Activated B cell treated with CpG ODN at 0.5 μM for 24 hours (primary cell): ENCODE data around the gene DNMT3B. TPM values are rescaled to one million over a fixed set of nuclear protein-coding genes. Genes with fewer than 3 reads are reported as not detected.
A peak's percentile ranks its signal among the peaks of the same experiment; 100 is the strongest.
"Not testable (repeated sequence)": the region's sequence is repeated elsewhere in the genome, so short reads cannot be mapped to it uniquely, and the experiment has no call there.

Source experiments
- ATAC-seq: fragments of 200-7000 bp; cut with Tn5 transposase; one replicate; pipeline ENCODE4 v1.10.0; 2021; ENCODE audit warnings: low read depth, mild to moderate bottlenecking, moderate library complexity
- CTCF ChIA-PET: fragments of 350-600 bp; sonication (Branson Sonifier 250); formaldehyde crosslinking; loops from one replicate; lab custom pipeline; 2021; ENCODE audit warnings: antibody characterized with exemption; lab: Charles Lee
- POLR2A ChIA-PET: fragments of 350-600 bp; sonication (Branson Sonifier 250); formaldehyde crosslinking; loops from one replicate; lab custom pipeline; 2021; ENCODE audit warnings: antibody characterized with exemption; lab: Charles Lee
- DNase-seq: peaks from one replicate; pipeline ENCODE4 v3.0.0; 2022
- H3K27ac Mint-ChIP-seq: one replicate; pipeline ENCODE4 v1.8.0; 2020; ENCODE audit warnings: mixed read lengths
- H3K27me3 Mint-ChIP-seq: one replicate; pipeline ENCODE4 v1.8.0; 2021; ENCODE audit warnings: mixed read lengths
- H3K36me3 Mint-ChIP-seq: one replicate; pipeline ENCODE4 v1.8.0; 2021; ENCODE audit warnings: low read depth, mixed read lengths
- H3K4me1 Mint-ChIP-seq: one replicate; pipeline ENCODE4 v1.8.0; 2021; ENCODE audit warnings: mixed read lengths
- H3K4me3 Mint-ChIP-seq: one replicate; pipeline ENCODE4 v1.8.0; 2020; ENCODE audit warnings: mild to moderate bottlenecking, mixed read lengths
- H3K9me3 Mint-ChIP-seq: one replicate; pipeline ENCODE4 v1.8.0; 2020; ENCODE audit warnings: mixed read lengths
- intact Hi-C: fragments of 100-400 bp; cut with micrococcal nuclease; formaldehyde crosslinking; loops from one replicate; pipeline ENCODE4 v1.15.1; 2024
- total RNA-seq: library from RNA; stranded (reverse); gene quantifications from 2 replicates; pipeline ENCODE4 v1.2.3, GENCODE V29; 2022
- TF ChIP-seq, protein P1 (sequence below): fragments of 200-600 bp; IDR thresholded peaks from one replicate; pipeline ENCODE4 v1.8.0; 2022; ENCODE audit warnings: antibody characterized with exemption, mild to moderate bottlenecking

DNMT3B gene
- total RNA-seq, 1 donor from 2014 or later, result 0.20 TPM

DNA sequence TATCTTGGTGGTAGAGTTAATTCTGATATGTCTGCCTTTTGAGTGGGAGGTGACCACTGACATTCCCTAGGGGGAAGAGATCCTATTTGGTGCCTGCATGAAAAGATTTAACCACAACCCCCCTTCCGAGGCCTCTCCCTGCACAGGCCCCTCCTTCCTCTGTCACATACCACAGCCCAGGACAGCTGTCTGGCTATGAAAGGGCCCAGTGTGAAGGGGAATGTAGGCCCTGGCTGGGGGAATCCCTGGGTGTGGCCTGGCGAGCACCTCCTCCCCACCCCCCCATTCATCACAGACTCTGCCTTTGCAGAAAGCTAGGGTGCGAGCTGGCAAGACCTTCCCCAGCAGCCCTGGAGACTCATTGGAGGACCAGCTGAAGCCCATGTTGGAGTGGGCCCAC is 30.1 kb downstream of the DNMT3B start:
- H3K27ac Mint-ChIP-seq, result no peak overlapping the region
- peak; percentile 94 for ATAC-seq

DNA sequence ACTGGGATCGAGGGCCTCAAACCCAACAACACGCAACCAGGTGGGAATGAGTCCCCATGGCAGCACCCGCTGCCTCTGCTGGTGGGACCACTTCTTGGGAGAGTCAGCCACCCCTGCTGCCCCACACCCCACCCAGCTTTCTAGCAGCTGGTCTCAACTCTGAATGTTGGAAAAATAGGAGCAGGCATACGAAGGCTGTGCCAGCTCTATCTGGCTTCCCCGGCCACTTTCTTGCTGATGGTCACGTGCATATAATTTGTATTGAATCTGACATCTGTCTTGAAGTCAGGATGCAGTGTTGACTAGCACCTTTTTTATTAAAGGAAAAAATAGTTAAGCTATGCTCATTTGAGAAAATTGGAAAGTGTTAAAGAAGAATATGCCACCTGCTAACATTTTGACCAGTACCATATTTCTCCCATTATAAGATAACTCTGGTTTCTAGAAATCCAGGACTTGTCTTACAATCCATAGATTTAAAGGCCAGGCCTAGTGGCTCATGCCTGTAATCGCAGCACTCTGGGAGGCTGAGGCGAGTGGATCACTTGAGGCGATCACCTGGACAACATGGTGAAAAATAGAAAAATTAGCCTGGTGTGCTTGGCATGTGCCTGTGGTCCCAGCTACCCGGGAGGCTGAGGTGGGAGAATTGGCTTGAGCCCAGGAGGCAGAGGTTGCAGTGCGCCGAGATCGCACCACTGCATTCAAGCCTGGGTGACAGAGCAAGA is 30.7 kb downstream of the DNMT3B start:
- TF ChIP-seq, protein P1, sequence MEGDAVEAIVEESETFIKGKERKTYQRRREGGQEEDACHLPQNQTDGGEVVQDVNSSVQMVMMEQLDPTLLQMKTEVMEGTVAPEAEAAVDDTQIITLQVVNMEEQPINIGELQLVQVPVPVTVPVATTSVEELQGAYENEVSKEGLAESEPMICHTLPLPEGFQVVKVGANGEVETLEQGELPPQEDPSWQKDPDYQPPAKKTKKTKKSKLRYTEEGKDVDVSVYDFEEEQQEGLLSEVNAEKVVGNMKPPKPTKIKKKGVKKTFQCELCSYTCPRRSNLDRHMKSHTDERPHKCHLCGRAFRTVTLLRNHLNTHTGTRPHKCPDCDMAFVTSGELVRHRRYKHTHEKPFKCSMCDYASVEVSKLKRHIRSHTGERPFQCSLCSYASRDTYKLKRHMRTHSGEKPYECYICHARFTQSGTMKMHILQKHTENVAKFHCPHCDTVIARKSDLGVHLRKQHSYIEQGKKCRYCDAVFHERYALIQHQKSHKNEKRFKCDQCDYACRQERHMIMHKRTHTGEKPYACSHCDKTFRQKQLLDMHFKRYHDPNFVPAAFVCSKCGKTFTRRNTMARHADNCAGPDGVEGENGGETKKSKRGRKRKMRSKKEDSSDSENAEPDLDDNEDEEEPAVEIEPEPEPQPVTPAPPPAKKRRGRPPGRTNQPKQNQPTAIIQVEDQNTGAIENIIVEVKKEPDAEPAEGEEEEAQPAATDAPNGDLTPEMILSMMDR, result no peak
- Mint-ChIP-seq H3K4me1 (peaks cover 37% of the 10 kb centered on the region), H3K27ac (no peak overlapping the region), H3K27me3 (no peaks in the 10 kb centered on the region), H3K4me3 (no peak overlapping the region), H3K9me3 (no peaks in the 10 kb centered on the region), H3K36me3 (no peaks in the 10 kb centered on the region)
- DNase-seq, result no peak
- ChIA-PET POLR2A (interaction anchor here (1.9 kb wide), 1 partner anchor 27 kb away, joined by 13 read pairs; the partner anchor contains the start of gene MAPRE1), CTCF (interaction anchor here (0.9 to 2.2 kb wide), 3 partner anchors 15 to 303 kb away, joined by 3 to 13 read pairs (median 3); no protein-coding TSS in a partner anchor)
- intact Hi-C loops, result loop anchor here (1.0 to 5.0 kb wide), 3 partner anchors 26 to 284 kb away; partner anchors contain the start of genes BPIFB4 and MAPRE1
- ATAC-seq, result no peak

More for the DNA sequence above, 30.1 kb downstream of the DNMT3B start:
- no peaks in the 10 kb centered on the region for H3K9me3 Mint-ChIP-seq
- no peaks in the 10 kb centered on the region for H3K36me3 Mint-ChIP-seq
- TF ChIP-seq, protein P1, result no peak
- CTCF ChIA-PET, result interaction anchor here (0.9 to 2.2 kb wide), 4 partner anchors 14 to 304 kb away, joined by 3 to 13 read pairs (median 3); no protein-coding TSS in a partner anchor
- peaks cover 37% of the 10 kb centered on the region for H3K4me1 Mint-ChIP-seq
- DNase-seq, result peak; percentile 32
- POLR2A ChIA-PET, result interaction anchor here (1.9 kb wide), 1 partner anchor 28 kb away, joined by 13 read pairs; the partner anchor contains the start of gene MAPRE1
- H3K4me3 Mint-ChIP-seq, result no peak overlapping the region
- intact Hi-C loops, result loop anchor here (1.0 to 5.0 kb wide), 3 partner anchors 27 to 285 kb away; partner anchors contain the start of genes BPIFB4 and MAPRE1
- no peaks in the 10 kb centered on the region for H3K27me3 Mint-ChIP-seq

DNA sequence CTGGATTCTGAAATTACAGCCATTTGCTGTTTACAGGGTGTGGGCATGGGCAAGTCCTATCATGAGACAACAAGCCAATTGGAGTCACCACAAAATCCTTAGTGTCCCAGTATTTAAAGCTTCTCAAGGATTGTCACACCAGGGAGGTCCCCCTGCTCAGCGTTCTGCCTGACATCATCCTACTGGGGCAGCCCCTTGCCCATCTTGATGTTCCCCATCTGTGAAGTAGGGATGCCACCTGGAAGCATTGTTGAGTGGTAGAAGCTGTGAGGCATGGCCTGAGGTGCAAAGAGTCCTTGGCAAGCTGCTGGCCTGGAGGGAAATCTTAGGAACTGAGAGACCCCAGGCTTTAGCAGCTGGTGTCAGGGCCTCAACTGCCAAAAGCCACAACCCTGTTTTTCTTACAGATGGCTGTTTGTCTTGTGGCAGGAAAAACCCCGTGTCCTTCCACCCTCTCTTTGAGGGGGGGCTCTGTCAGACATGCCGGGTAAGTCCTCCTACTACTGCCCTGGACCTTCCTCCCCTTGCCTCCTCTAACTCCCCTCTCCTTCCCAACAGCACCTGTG is 34.3 kb downstream of the DNMT3B start:
- ChIA-PET CTCF (interaction anchor here (1.4 kb wide), 1 partner anchor 18 kb away, joined by 7 read pairs; no protein-coding TSS in a partner anchor), POLR2A (no interaction called here)
- Mint-ChIP-seq H3K4me1 (peaks cover 29% of the 10 kb centered on the region), H3K9me3 (no peaks in the 10 kb centered on the region), H3K27ac (no peak overlapping the region), H3K27me3 (no peaks in the 10 kb centered on the region), H3K36me3 (no peaks in the 10 kb centered on the region), H3K4me3 (no peak overlapping the region)
- intact Hi-C loops, result no loop called here
- DNase-seq (no peak), ATAC-seq (no peak)
- TF ChIP-seq, protein P1, result no peak

DNA sequence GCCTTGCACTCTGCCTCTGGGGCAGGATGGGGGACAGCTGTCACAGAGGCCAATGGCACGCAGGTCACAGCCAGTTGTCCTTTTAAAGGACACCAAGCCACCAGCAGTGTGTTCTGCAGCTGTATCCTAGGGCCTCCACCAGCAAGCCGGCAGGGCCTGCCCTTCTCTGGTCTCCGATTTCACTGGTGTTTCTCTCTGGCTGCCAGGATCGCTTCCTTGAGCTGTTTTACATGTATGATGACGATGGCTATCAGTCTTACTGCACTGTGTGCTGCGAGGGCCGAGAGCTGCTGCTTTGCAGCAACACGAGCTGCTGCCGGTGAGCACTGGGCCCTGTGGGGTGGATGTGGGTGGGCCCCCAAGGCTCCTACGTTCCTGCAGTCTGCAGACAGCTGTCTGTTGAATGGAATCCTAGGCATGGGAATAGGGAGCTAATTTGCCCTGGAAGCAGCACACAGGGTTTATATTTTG is 34.8 kb downstream of the DNMT3B start:
- ChIA-PET POLR2A (no interaction called here), CTCF (no interaction called here)

DNA sequence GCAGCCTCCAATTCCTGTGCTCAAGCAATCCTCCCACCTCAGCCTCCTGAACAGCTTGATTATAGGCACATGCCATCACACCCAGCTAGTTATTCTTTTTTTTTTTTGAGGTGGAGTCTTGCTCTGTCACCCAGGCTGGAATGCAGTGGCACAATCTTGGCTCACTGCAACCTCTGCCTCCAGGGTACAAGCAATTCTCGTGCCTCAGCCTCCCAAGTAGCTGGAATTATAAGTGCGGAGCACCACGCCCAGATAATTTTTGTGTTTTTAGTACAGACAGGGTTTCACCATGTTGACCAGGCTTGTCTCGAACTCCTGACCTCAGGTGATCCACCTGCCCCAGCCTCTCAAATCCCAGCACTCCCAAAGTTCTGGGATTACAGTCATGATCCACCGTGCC is 35.4 kb downstream of the DNMT3B start:
- H3K27ac Mint-ChIP-seq, ATAC-seq, intact Hi-C loops, DNase-seq, H3K9me3 Mint-ChIP-seq, H3K36me3 Mint-ChIP-seq, H3K27me3 Mint-ChIP-seq, H3K4me3 Mint-ChIP-seq, CTCF ChIA-PET, POLR2A ChIA-PET: not testable (repeated sequence)
- H3K4me1 Mint-ChIP-seq, result peaks cover 18% of the 10 kb centered on the region

More for the DNA sequence above, 34.8 kb downstream of the DNMT3B start:
- intact Hi-C loops, result no loop called here
- Mint-ChIP-seq H3K4me3 (no peak overlapping the region), H3K9me3 (no peaks in the 10 kb centered on the region), H3K27me3 (no peaks in the 10 kb centered on the region), H3K4me1 (peaks cover 24% of the 10 kb centered on the region), H3K36me3 (no peaks in the 10 kb centered on the region), H3K27ac (no peak overlapping the region)
- ATAC-seq (no peak), DNase-seq (no peak)
- TF ChIP-seq, protein P1, result no peak
